ENCODE data around the gene TPM2.

TPM2 gene

GRCh38 chr9:35683323-35683722 lies 6.4 kb downstream of the TPM2 start:
- no peak for TF ChIP-seq BACH2 (CRISPR knock-in tag; IDR thresholded peaks at IDR 0.05; ENCODE audit: borderline replicate concordance)
- TF ChIP-seq TOX (CRISPR knock-in tag; IDR thresholded peaks at IDR 0.05; ENCODE audit: borderline replicate concordance): no peak
- no peak for TF ChIP-seq PATZ1 (CRISPR knock-in tag; IDR thresholded peaks at IDR 0.05; ENCODE audit: borderline replicate concordance)
- TF ChIP-seq ISL1 (CRISPR knock-in tag; IDR thresholded peaks at IDR 0.05): no peak
- TF ChIP-seq RARB (CRISPR knock-in tag; IDR thresholded peaks at IDR 0.05): no peak
- TF ChIP-seq ZNF565 (CRISPR knock-in tag; conservative IDR thresholded peaks at IDR 0.05; ENCODE audit: low read depth): no peak
- TF ChIP-seq ZNF70 (CRISPR knock-in tag; IDR thresholded peaks at IDR 0.05): no peak
- no peak for TF ChIP-seq TSHZ2 (CRISPR knock-in tag; IDR thresholded peaks at IDR 0.05)
- TF ChIP-seq TCF4 (CRISPR knock-in tag; IDR thresholded peaks at IDR 0.05; ENCODE audit: borderline replicate concordance): no peak
- no peak for TF ChIP-seq ZFP30 (CRISPR knock-in tag; IDR thresholded peaks at IDR 0.05)
- TF ChIP-seq SNAI2 (CRISPR knock-in tag; IDR thresholded peaks at IDR 0.05): no peak
- no peak for TF ChIP-seq GLIS3 (CRISPR knock-in tag; IDR thresholded peaks at IDR 0.05)
- no peak for TF ChIP-seq CSDC2 (CRISPR knock-in tag; IDR thresholded peaks at IDR 0.05)
- TF ChIP-seq, protein P1, sequence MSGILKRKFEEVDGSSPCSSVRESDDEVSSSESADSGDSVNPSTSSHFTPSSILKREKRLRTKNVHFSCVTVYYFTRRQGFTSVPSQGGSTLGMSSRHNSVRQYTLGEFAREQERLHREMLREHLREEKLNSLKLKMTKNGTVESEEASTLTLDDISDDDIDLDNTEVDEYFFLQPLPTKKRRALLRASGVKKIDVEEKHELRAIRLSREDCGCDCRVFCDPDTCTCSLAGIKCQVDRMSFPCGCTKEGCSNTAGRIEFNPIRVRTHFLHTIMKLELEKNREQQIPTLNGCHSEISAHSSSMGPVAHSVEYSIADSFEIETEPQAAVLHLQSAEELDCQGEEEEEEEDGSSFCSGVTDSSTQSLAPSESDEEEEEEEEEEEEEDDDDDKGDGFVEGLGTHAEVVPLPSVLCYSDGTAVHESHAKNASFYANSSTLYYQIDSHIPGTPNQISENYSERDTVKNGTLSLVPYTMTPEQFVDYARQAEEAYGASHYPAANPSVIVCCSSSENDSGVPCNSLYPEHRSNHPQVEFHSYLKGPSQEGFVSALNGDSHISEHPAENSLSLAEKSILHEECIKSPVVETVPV (CRISPR knock-in tag; IDR thresholded peaks at IDR 0.05): no peak
- no peak for TF ChIP-seq OSR1 (CRISPR knock-in tag; IDR thresholded peaks at IDR 0.05)
- no peak for TF ChIP-seq ZC3H10 (CRISPR knock-in tag; IDR thresholded peaks at IDR 0.05)
- TF ChIP-seq POU6F1 (CRISPR knock-in tag; IDR thresholded peaks at IDR 0.05; ENCODE audit: borderline replicate concordance, low read depth): no peak
- no peak for TF ChIP-seq ESRRG (CRISPR knock-in tag; IDR thresholded peaks at IDR 0.05)
- ATAC-seq: no peak

DNA sequence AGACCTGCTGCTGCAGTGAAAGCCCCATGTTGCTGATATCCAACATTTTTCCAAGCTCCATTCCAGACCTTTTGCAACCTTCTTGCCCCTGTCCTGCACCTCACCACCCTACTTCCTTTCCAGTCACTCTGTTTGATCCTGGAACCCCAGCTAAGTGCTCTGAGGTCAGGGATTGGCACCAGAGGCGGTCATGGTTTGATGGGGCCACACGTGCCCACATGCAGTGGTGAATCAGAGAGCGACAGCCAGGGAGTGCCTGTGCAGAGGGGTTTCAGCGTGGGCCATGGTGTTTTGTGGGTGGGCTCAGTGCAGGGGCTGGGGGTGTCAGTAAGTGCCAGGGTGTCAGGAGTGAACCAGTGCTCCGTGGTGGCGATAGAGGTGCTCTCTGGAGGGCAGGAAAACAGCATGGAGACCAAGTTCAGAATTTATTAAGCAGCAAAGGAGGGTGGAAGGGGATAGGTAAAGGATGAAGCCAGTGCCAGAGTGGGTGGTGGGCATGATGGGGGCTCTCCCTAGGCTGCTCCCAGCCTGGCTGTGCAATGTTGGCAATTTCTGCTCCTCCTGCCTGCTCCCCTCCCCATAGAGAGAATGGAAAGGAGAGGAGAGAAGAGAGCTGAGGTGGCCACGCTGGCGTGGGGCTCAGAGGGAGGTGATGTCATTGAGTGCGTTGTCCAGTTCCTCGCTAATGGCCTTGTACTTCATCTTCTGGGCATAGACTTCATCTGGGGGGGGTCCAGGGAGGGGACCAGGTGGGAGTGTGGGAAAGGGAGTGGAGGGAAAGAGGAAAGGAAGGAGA lies 7.0 kb downstream of the TPM2 start:
- TF ChIP-seq RARB (CRISPR knock-in tag; IDR thresholded peaks at IDR 0.05): no peak
- no peak for TF ChIP-seq TSHZ2 (CRISPR knock-in tag; IDR thresholded peaks at IDR 0.05)
- TF ChIP-seq TCF4 (CRISPR knock-in tag; IDR thresholded peaks at IDR 0.05; ENCODE audit: borderline replicate concordance): no peak
- no peak for TF ChIP-seq ZNF8 (CRISPR knock-in tag; IDR thresholded peaks at IDR 0.05)
- TF ChIP-seq PATZ1 (CRISPR knock-in tag; IDR thresholded peaks at IDR 0.05; ENCODE audit: borderline replicate concordance): no peak
- ATAC-seq: no peak
